Chondrocyte (in vitro differentiated cells): Measurements from ENCODE around the gene GPR176. TPM values are rescaled to one million over a fixed set of nuclear protein-coding genes. Genes with fewer than 3 reads are reported as not detected.

Experiments used
- DNase-seq: peaks from one replicate; pipeline ENCODE4 v3.0.0; 2021; ENCODE audit warnings: mixed read lengths, low spot score
- H3K27ac Mint-ChIP-seq: one replicate; pipeline ENCODE4 v1.8.0; 2021; ENCODE audit warnings: mild to moderate bottlenecking, moderate library complexity, mixed read lengths; ENCODE audit not compliant: unreplicated experiment
- H3K27me3 Mint-ChIP-seq: 2 replicates; pipeline ENCODE4 v1.8.0; 2021; ENCODE audit warnings: low read depth, mixed read lengths
- H3K36me3 Mint-ChIP-seq: 2 replicates; pipeline ENCODE4 v1.8.0; 2021; ENCODE audit warnings: low read depth, mixed read lengths
- H3K4me1 Mint-ChIP-seq: 2 replicates; pipeline ENCODE4 v1.8.0; 2021; ENCODE audit warnings: low read depth, mild to moderate bottlenecking, mixed read lengths
- H3K4me3 Mint-ChIP-seq: one replicate; pipeline ENCODE4 v1.8.0; 2021; ENCODE audit warnings: mild to moderate bottlenecking, moderate library complexity, mixed read lengths; ENCODE audit not compliant: unreplicated experiment
- H3K9me3 Mint-ChIP-seq: 2 replicates; pipeline ENCODE4 v1.8.0; 2021; ENCODE audit warnings: low read depth, mixed read lengths
- total RNA-seq: library from RNA; stranded (reverse); gene quantifications from 3 replicates; pipeline ENCODE4 v1.2.1, GENCODE V29; 2021
- TF ChIP-seq, protein P1 (sequence below): fragments of 200-600 bp; sonication (generic); IDR thresholded peaks from 2 replicates; pipeline ENCODE4 v1.5.0; 2021; ENCODE audit warnings: antibody characterized with exemption, mild to moderate bottlenecking, moderate library complexity

GPR176 gene
- total RNA-seq, 1 donor from 2014 or later, result 31.1 TPM

DNA sequence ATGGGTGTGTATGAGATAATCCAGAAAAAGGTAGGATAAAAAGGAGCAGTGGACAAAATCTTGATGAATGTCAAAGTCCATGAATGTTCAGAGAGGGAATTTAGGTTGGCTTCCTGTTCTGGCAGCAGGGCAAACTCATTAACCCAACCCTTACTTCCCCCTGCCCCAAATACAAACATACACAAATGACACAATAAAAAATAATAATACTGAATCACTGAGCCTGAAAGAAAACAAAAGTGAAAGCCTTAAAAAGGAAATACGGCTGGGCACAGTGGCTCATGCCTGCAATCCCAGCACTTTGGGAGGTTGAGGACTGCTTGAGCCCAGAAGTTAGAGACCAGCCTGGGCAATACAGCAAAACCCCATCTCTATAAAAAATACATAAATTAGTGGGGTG lies 62.9 kb downstream of the GPR176 start:
- no peak overlapping the region for H3K4me3 Mint-ChIP-seq
- H3K36me3 Mint-ChIP-seq, result peaks cover 2% of the 10 kb centered on the region
- DNase-seq, result no peak
- H3K9me3 Mint-ChIP-seq, result no peaks in the 10 kb centered on the region
- H3K27me3 Mint-ChIP-seq, result no peaks in the 10 kb centered on the region
- TF ChIP-seq, protein P1, sequence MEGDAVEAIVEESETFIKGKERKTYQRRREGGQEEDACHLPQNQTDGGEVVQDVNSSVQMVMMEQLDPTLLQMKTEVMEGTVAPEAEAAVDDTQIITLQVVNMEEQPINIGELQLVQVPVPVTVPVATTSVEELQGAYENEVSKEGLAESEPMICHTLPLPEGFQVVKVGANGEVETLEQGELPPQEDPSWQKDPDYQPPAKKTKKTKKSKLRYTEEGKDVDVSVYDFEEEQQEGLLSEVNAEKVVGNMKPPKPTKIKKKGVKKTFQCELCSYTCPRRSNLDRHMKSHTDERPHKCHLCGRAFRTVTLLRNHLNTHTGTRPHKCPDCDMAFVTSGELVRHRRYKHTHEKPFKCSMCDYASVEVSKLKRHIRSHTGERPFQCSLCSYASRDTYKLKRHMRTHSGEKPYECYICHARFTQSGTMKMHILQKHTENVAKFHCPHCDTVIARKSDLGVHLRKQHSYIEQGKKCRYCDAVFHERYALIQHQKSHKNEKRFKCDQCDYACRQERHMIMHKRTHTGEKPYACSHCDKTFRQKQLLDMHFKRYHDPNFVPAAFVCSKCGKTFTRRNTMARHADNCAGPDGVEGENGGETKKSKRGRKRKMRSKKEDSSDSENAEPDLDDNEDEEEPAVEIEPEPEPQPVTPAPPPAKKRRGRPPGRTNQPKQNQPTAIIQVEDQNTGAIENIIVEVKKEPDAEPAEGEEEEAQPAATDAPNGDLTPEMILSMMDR, result no peak
- H3K27ac Mint-ChIP-seq, result no peak overlapping the region
- peaks cover 20% of the 10 kb centered on the region for H3K4me1 Mint-ChIP-seq

DNA sequence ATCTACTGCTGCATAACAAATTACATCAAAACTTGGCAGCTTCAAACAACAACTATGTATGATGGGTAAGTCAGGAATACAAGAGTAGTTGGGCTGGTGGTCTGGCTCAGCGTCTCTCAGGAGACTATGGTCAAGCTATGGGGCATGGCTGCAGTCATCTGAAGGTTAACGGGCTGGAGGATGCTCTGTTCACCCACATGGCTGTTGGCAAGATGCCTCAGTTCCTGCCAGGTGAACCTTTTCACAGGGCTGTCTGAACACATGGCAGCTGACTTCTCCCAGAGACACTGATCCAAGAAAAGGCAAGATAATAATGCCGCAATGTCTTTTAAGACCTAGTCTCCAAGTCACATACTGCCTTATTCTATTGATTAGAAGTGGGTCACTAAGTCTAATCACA lies 63.7 kb downstream of the GPR176 start:
- Mint-ChIP-seq H3K27ac (no peak overlapping the region), H3K4me1 (peaks cover 28% of the 10 kb centered on the region), H3K9me3 (no peaks in the 10 kb centered on the region), H3K4me3 (no peak overlapping the region), H3K27me3 (no peaks in the 10 kb centered on the region), H3K36me3 (peaks cover 2% of the 10 kb centered on the region)
- TF ChIP-seq, protein P1, result no peak
- no peak for DNase-seq

DNA sequence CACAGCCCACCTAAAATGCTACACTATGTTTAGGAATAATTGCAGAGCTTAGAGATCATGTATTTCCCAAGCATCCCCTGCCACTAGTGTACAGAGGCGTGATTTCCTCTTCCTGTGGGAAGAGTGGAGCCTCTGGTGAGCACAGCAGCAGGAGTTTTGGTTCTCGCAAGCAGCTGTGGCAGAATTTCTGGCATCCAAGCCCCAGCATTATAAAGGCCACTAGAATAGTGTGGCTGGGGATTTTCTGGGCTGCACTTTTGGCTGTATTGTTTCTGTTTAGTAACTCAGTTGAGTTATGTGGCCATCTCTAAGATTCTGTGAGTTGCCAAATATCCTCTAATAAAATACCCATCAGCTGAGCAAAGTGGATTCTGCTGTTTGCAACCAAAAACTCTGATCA lies 64.7 kb downstream of the GPR176 start:
- no peak overlapping the region for H3K27ac Mint-ChIP-seq
- no peaks in the 10 kb centered on the region for H3K27me3 Mint-ChIP-seq
- TF ChIP-seq, protein P1, result no peak
- peaks cover 30% of the 10 kb centered on the region for H3K4me1 Mint-ChIP-seq
- peaks cover 2% of the 10 kb centered on the region for H3K36me3 Mint-ChIP-seq
- H3K4me3 Mint-ChIP-seq, result no peak overlapping the region
- H3K9me3 Mint-ChIP-seq, result no peaks in the 10 kb centered on the region
- DNase-seq, result no peak

DNA sequence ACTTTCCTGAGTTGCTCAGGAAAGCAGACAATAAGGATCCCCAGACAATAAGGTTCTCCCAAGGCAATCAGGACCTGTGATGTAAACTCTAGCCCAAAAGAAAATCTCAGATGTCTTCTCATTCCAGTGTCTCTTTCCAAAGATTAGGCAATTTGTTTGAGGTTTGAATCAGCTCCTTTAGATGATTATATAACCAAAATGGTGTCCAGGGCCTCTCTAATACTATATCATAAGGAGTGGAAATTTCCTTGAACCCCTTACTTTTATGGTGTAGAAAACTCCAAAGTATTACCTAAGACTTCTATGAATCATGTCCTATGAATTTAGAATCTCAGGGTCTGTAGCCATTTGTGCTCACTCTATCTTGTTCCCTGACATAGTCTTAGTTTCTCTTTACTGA lies 65.9 kb downstream of the GPR176 start:
- H3K4me1 Mint-ChIP-seq, result peaks cover 23% of the 10 kb centered on the region
- DNase-seq, result no peak
- no peaks in the 10 kb centered on the region for H3K9me3 Mint-ChIP-seq
- TF ChIP-seq, protein P1, result no peak
- no peak overlapping the region for H3K4me3 Mint-ChIP-seq
- no peak overlapping the region for H3K27ac Mint-ChIP-seq
- H3K27me3 Mint-ChIP-seq, result no peaks in the 10 kb centered on the region
- H3K36me3 Mint-ChIP-seq, result peaks cover 2% of the 10 kb centered on the region

DNA sequence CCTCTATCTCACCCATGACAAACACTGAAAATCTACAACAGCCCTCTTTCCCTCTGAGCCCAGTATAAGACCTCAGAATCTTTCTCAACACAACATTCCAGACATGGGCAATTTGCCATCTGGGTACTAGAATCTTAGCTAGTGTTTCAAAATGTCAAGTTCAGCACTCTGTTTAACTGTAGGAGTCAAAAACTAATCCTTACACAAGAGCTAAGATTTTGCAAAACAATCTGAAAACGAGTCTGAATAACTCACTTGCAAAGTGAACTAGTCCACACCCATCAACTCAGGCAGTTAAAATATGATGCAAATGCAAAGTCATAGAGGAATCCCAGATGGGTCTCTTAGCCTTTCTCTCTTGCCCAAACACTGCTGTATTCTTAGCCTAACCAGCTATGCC lies 67.8 kb downstream of the GPR176 start:
- Mint-ChIP-seq H3K36me3 (no peaks in the 10 kb centered on the region), H3K27ac (peak overlapping the region; percentile 34), H3K4me1 (peaks cover 23% of the 10 kb centered on the region), H3K9me3 (no peaks in the 10 kb centered on the region), H3K4me3 (no peak overlapping the region), H3K27me3 (no peaks in the 10 kb centered on the region)
- TF ChIP-seq, protein P1, result no peak
- DNase-seq, result no peak
